IPS-NIHi7 (cell line): ENCODE data around the gene KLHL24.
"Not testable (repeated sequence)": the region's sequence is repeated elsewhere in the genome, so short reads cannot be mapped to it uniquely, and the experiment has no call there.

Experiments used
- DNase-seq: peaks from one replicate; pipeline ENCODE4 v3.0.0; 2012; ENCODE audit warnings: mixed read lengths; ENCODE audit errors: extremely low spot score

Gene KLHL24

GRCh38 chr3:183635431-183636220, at the start of gene KLHL24:
Gene KLHL24 (plus strand): TSS chr3:183635623. CDS start chr3:183650357, 14,734 bp downstream.
- DNase-seq: peak; percentile 92

GRCh38 chr3:183586477-183586876, 48.9 kb upstream of the KLHL24 start:
- no peak for DNase-seq

- no peak for DNase-seq
These were observed 48.1 kb upstream of the KLHL24 start for GRCh38 chr3:183587336-183587735.

GRCh38 chr3:183590442-183590841, 45.0 kb upstream of the KLHL24 start:
- DNase-seq: no peak

GRCh38 chr3:183591881-183592521, 43.4 kb upstream of the KLHL24 start:
- DNase-seq: peak; percentile 43

- DNase-seq: no peak
These were observed 42.6 kb upstream of the KLHL24 start for GRCh38 chr3:183592821-183593220.

GRCh38 chr3:183594636-183595035, 40.8 kb upstream of the KLHL24 start:
- DNase-seq: no peak

- DNase-seq: no peak
These were observed 37.5 kb upstream of the KLHL24 start for GRCh38 chr3:183597959-183598358.

- DNase-seq: not testable (repeated sequence)
These were observed 24.1 kb upstream of the KLHL24 start for GRCh38 chr3:183611326-183611725.

- DNase-seq: no peak
These were observed 21.8 kb upstream of the KLHL24 start for GRCh38 chr3:183613366-183614285.

GRCh38 chr3:183618542-183618941, 16.9 kb upstream of the KLHL24 start:
- no peak for DNase-seq

- DNase-seq: no peak
These were observed 16.4 kb upstream of the KLHL24 start for GRCh38 chr3:183619010-183619409.

- no peak for DNase-seq
These were observed 15.7 kb upstream of the KLHL24 start for GRCh38 chr3:183619624-183620251.

- DNase-seq: no peak
These were observed 15.2 kb upstream of the KLHL24 start for GRCh38 chr3:183620252-183620628.

GRCh38 chr3:183622473-183622872, 12.9 kb upstream of the KLHL24 start:
- not testable (repeated sequence) for DNase-seq

GRCh38 chr3:183626877-183627594, 8.4 kb upstream of the KLHL24 start:
- DNase-seq: no peak

GRCh38 chr3:183629546-183630301, 5.7 kb upstream of the KLHL24 start:
- no peak for DNase-seq

- DNase-seq: no peak
These were observed 3.7 kb upstream of the KLHL24 start for GRCh38 chr3:183631715-183632114.

- not testable (repeated sequence) for DNase-seq
These were observed 2.7 kb upstream of the KLHL24 start for GRCh38 chr3:183632725-183633124.

GRCh38 chr3:183634707-183635106, 716 bp upstream of the KLHL24 start:
- no peak for DNase-seq
